ENCODE measurements around the gene HSP90AB1.
A peak's percentile ranks its signal among the peaks of the same experiment; 100 is the strongest.

HSP90AB1 gene

DNA sequence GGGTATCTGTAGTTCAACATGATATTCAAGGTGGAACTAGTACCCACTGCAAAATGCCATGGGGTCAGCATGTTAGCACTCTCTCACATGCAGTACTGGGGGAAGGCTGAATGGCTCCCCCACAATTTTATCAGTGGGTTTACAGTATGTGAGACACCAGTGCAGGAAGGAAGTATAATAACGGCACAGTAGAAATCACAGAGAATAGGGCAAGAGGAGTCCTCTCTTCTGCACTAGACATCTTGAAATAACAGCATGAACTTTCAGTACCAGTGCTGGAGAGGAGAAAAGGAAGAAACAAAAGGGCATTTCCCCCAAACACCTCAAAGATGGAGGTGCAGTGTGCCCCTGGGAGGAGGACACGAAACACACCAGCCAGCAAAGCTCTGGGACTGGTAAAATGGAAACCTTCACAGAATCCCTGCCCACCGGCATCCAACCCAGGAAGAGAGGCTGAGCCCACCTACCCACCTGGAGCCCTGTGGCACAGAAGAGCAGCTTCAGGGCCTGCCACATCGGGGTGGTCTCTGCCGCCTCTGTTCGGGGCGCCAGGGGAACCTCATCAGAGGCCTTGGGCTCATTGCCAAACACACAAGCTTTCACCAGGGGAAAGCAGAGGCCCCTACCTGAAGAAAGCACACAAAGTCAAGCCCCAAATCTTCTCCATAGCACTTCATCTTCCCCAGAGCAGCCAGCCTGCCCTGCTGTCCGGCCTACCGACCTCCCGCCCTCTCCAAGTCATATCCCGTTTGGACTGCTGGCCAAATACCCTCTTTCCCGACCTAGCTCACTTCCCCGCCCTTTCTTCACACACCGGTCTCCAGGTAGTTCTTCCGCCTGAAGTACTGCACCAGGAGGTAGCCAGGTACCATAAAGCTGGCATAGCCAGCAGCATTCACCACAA, 9.2 kb downstream of the HSP90AB1 start:
- no peak for DNase-seq (ENCODE audit: low read depth)

DNA sequence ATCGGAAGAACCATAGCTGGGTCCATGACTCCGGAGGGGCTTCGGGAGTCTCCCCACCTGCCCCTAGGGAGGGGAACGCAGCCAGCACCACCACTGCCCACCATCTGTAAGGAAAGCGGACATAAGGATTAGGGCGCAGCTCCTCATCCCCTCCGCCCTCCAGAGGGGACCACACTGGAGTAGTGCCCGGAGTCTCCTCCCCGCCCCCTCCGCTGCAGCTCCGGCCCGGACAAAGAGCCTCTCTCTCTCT, 9.8 kb downstream of the HSP90AB1 start:
- no peak for DNase-seq (ENCODE audit: low read depth)

GRCh38 chr6:44257025-44257752, 10.3 kb downstream of the HSP90AB1 start, which contains the start of gene SLC35B2:
Gene SLC35B2 (minus strand): TSS chr6:44257528. CDS start chr6:44257410, 118 bp downstream.
- peak; percentile 42 for DNase-seq (ENCODE audit: low read depth)

DNA sequence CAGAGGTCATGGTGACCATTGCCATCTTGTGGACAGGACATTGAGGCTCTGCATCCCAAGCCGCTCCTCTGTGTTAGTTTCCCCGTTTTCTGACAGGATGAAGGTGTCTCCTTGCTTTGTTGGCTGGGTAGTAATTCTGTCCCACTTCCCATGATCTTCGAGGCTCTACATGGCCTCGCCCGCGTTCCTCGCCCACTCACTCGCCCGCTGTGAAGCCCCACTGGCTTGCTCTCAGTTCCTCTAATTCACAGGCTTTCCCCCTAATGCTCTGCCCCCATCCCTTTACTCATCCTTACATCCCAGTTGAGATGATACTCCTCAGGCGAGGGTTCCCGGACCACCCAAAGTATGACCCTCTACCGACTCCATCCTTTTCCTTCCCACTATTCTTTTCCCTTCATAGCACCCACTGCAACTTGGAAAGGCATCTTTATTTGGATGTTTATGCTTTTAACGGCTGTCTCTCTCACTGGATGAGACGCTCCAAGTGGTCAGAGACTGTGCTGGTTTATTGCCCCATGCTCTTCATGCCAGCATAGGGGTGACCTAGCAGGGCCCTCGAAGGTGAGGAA, 10.9 kb downstream of the HSP90AB1 start:
- no peak for DNase-seq (ENCODE audit: low read depth)

GRCh38 chr6:44258325-44258863, 11.5 kb downstream of the HSP90AB1 start:
- no peak for DNase-seq (ENCODE audit: low read depth)

DNA sequence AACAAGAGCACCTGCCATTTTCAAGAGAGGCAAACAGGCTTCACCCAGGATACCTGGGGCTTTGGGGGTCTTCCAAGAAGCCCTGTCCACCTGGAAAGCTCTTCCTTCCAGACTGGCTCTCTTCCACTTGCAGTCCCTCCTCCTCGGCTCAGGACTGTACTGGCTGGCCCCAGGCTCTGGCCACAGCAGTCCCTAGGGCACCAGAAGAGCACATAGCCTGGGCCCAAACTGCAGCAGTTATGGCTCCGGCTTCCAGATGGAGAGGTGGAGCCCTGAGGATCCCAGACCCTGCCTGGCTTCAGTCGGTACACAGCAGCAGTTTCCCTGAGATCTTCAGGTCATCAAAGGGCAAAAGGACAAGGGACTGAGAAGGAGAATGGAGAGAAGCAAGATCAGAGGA, 12.0 kb downstream of the HSP90AB1 start:
- DNase-seq (ENCODE audit: low read depth) = no peak

DNA sequence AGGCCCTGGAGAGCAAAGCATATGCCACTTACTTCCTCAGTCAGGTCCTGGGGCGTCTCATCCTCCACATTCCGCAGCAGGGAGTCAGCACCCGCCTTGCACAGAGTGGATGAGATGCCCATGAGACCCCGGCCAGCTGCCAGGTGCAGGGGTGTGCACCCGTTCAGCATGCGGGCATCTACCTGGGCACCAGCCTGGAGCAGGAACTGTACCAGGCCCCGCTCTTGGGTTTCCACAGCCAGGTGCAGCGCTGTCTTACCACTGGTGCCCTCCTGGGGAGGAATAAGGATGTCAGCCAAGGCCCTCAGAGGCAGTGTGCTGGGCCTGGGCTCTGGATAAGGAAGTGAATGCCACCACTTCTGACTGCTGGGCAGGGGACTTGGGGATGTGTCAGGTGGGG, 13.1 kb downstream of the HSP90AB1 start:
- no peak for DNase-seq (ENCODE audit: low read depth)

GRCh38 chr6:44260451-44261297, 13.8 kb downstream of the HSP90AB1 start:
- no peak for DNase-seq (ENCODE audit: low read depth)

- DNase-seq (ENCODE audit: low read depth) = no peak
These were observed 14.7 kb downstream of the HSP90AB1 start for GRCh38 chr6:44261581-44261980.

DNA sequence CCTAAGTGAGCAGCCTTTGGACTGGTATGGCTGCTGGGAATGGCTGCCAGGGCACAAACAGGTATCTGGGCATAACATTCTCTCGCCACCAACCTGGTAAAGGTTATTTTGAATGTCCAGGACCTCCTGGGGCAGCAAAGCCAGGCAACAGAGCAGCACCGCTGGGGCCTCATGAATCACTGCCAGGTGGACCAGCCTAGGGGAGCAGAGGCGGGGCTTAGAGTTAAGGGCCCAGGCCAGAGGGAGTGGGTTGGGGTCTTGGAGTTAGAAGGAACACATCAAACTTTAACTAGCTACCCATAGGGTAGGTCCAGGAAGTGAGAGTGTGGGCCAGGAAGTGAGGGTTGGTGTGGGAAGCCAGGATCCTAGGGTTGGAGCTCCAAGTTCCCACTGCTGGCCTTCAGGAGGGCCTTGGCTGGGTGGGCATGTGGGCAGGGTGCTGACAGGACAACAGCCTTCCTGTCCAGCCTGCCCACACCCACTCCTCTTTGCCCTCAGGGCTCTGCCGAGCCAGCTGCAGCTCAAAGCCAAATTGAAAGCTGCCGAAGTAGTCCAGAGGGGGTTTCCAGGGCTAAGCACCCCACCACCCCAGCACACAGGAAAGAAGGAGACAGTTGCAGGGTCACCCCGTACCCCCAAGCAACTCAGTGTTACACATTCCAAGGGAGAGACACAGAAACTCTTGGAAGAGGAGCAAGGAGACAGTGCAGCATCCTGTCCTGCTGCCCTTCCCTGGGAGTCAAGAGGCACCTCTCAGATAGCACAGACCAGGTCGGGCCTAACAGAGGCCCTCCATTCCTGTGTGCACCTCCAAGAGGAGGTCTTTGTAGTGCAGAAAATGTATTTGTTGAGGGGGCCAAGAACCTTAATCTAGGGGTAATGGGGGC, 15.8 kb downstream of the HSP90AB1 start:
- no peak for DNase-seq (ENCODE audit: low read depth)

- DNase-seq (ENCODE audit: low read depth) = peak; percentile 51
These were observed 16.6 kb downstream of the HSP90AB1 start for GRCh38 chr6:44263354-44264100.

GRCh38 chr6:44264154-44265006, 17.5 kb downstream of the HSP90AB1 start:
- no peak for DNase-seq (ENCODE audit: low read depth)

GRCh38 chr6:44265007-44265721, 18.3 kb downstream of the HSP90AB1 start, which contains the start of gene NFKBIE:
Gene NFKBIE (minus strand): TSS chr6:44265551. CDS start chr6:44265346, 205 bp downstream.
- peak; percentile 92 for DNase-seq (ENCODE audit: low read depth)

DNA sequence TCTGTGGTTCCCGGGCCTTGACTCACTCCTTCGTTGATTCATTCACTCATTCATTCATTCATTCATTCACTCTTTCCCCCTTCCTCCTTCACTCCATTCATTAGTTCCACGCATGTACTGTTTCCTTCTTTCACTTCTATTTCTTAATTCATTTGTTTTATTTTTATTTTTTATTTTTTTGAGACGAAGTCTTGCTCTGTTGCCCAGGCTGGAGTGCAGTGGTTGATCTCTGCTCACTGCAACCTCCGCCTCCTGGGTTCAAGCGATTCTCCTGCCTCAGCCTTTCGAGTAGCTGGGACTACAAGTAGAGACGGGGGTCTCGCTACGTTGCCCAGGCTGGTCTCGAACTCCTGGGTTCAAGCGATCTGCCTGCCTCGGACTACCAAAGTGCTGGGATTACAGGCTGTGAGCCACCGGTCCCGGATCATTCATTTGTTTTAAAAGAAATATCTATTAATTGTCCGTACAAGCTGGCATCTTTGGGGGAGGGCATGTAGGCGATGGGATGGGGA, 18.9 kb downstream of the HSP90AB1 start:
- no peak for DNase-seq (ENCODE audit: low read depth)

DNA sequence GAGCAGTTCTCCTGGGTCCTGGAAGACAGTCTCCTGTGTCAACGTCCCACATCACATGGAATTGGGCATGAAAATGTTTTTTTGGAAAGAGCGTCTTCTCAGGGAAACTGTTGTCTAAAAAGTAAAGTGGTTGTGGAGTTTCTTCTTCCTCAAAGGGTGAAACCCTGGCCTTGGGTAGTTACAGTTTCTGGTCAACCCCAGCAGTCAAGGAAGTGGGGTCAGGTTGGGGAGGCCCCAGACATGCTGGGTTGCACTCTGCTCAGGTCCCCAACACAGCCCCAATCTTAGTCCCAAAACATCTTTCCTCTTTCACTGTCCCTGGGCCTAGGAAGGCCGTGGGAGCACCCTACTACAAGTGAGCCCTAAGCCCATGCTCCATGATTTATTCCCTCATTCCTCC, 19.4 kb downstream of the HSP90AB1 start:
- no peak for DNase-seq (ENCODE audit: low read depth)

DNA sequence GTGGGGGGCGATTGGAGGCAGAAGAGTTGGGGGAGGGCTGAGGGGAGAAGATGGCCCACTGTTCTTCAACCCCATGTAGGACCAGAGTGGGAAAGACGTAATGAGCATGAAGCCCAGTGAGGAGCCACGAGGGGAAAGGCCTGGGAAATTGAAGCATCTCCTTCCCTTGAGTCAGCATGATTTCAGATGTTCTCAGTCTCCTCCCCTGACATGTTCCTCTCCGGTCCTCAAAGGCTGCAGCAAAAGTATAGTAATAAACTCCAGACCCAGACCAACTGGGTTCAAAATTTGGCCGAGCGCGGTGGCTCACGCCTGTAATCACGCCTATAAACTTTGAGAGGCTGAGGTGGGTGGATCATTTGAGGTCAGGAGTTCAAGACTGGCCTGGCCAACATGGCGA, 20.4 kb downstream of the HSP90AB1 start:
- no peak for DNase-seq (ENCODE audit: low read depth)

- no peak for DNase-seq (ENCODE audit: low read depth)
These were observed 21.3 kb downstream of the HSP90AB1 start for GRCh38 chr6:44268095-44268628.

Measured in T-helper 22 cell (primary cell).